ENCODE results near the gene SPATA20. TPM values are rescaled to one million over a fixed set of nuclear protein-coding genes. Genes with fewer than 3 reads are reported as not detected.

SPATA20 gene
- total RNA-seq, 1 experiment from 2014 or later: 23.1 TPM

GRCh38 chr17:50598487-50598886 is 51.5 kb downstream of the SPATA20 start:
- DNase-seq (ENCODE audit: low read depth): no peak

GRCh38 chr17:50599606-50600005 is 52.6 kb downstream of the SPATA20 start:
- DNase-seq (ENCODE audit: low read depth): no peak

GRCh38 chr17:50601823-50602375 is 54.9 kb downstream of the SPATA20 start:
- no peak for DNase-seq (ENCODE audit: low read depth)

GRCh38 chr17:50602836-50603235 is 55.9 kb downstream of the SPATA20 start:
- DNase-seq (ENCODE audit: low read depth): no peak

GRCh38 chr17:50603340-50603739 is 56.4 kb downstream of the SPATA20 start:
- no peak for DNase-seq (ENCODE audit: low read depth)

- no peak for DNase-seq (ENCODE audit: low read depth)
Observed at GRCh38 chr17:50604513-50604912, 57.5 kb downstream of the SPATA20 start.

- DNase-seq (ENCODE audit: low read depth): no peak
Observed at GRCh38 chr17:50605429-50605828, 58.5 kb downstream of the SPATA20 start.

Other genes starting within 250 kb of the SPATA20 start
- 17.8 and 37.4 TPM in 2 replicates for gene XYLT2, start 201.0 kb upstream of the SPATA20 start, total RNA-seq (2014; rRNA removed; shearing (Covaris generic))
- gene MRPL27, start 174.0 kb upstream of the SPATA20 start, total RNA-seq (2014; rRNA removed; shearing (Covaris generic)): 89.9 and 119 TPM in 2 replicates
- 6.1 and 9.6 TPM in 2 replicates for gene EME1, start 173.9 kb upstream of the SPATA20 start, total RNA-seq (2014; rRNA removed; shearing (Covaris generic))
- 213 and 250 TPM in 2 replicates for gene LRRC59, start 149.7 kb upstream of the SPATA20 start, total RNA-seq (2014; rRNA removed; shearing (Covaris generic))
- 23.4 and 29.1 TPM in 2 replicates for gene ACSF2, start 121.0 kb upstream of the SPATA20 start, total RNA-seq (2014; rRNA removed; shearing (Covaris generic))
- gene CHAD, start 78.3 kb upstream of the SPATA20 start, total RNA-seq (2014; rRNA removed; shearing (Covaris generic)): not detected in 2 replicates
- 9.8 and 14.1 TPM in 2 replicates for gene RSAD1, start 68.3 kb upstream of the SPATA20 start, total RNA-seq (2014; rRNA removed; shearing (Covaris generic))
- gene MYCBPAP, start 38.7 kb upstream of the SPATA20 start, total RNA-seq (2014; rRNA removed; shearing (Covaris generic)): 0.12 TPM in 1 of 2 replicates, not detected in the other
- 0.74 TPM in 1 of 2 replicates, not detected in the other for gene EPN3, start 14.4 kb upstream of the SPATA20 start, total RNA-seq (2014; rRNA removed; shearing (Covaris generic))
- gene CACNA1G, start 13.5 kb downstream of the SPATA20 start, total RNA-seq (2014; rRNA removed; shearing (Covaris generic)): 0.15 TPM in 1 of 2 replicates, not detected in the other
- 9.3 and 13.3 TPM in 2 replicates for gene ABCC3, start 87.7 kb downstream of the SPATA20 start, total RNA-seq (2014; rRNA removed; shearing (Covaris generic))
- gene ANKRD40, start 160.7 kb downstream of the SPATA20 start, total RNA-seq (2014; rRNA removed; shearing (Covaris generic)): 28.8 and 41.2 TPM in 2 replicates
- gene LUC7L3, start 172.4 kb downstream of the SPATA20 start, total RNA-seq (2014; rRNA removed; shearing (Covaris generic)): 8.0 and 24.0 TPM in 2 replicates
- gene ANKRD40CL, start 220.3 kb downstream of the SPATA20 start, total RNA-seq (2014; rRNA removed; shearing (Covaris generic)): not detected in 2 replicates

Data from M059J (cell line).